B cell (primary cell): ENCODE data around the gene ASF1A. TPM values are rescaled to one million over a fixed set of nuclear protein-coding genes. Genes with fewer than 3 reads are reported as not detected.

Experiments used
- ATAC-seq: fragments of 200-7000 bp; cut with Tn5 transposase; one replicate; pipeline ENCODE4 v1.10.0; 2021; ENCODE audit warnings: low read depth, mild to moderate bottlenecking, moderate number of reproducible peaks, moderate library complexity
- CTCF ChIA-PET: fragments of 350-600 bp; sonication (Branson Sonifier 250); formaldehyde crosslinking; loops from one replicate; lab custom pipeline; 2021; ENCODE audit warnings: antibody characterized with exemption, inconsistent platforms; lab: Charles Lee
- POLR2A ChIA-PET: fragments of 350-600 bp; sonication (Branson Sonifier 250); formaldehyde crosslinking; loops from one replicate; lab custom pipeline; 2021; ENCODE audit warnings: antibody characterized with exemption; lab: Charles Lee
- DNase-seq: peaks from one replicate; pipeline ENCODE4 v3.0.0; 2013
- H2AFZ ChIP-seq: 2 replicates; pipeline ENCODE4 v1.6.1; 2012; ENCODE audit warnings: mild to moderate bottlenecking, low read depth, low read length; ENCODE audit not compliant: insufficient read depth, poor library complexity, severe bottlenecking
- H3K27ac ChIP-seq, 2 donors: 1 replicate in 1 of 2; 2 replicates in 1 of 2; pipeline ENCODE4 v1.5.1; 2012 to 2013; ENCODE audit warnings: low read length in 2 of 2, mild to moderate bottlenecking in 2 of 2, moderate library complexity in 1 of 2
- H3K27me3 ChIP-seq, 4 experiments: fragments of 200-600 bp in 1 of 4; sonication (generic) in 1 of 4; replicated peaks in 1 of 4; 1 replicate in 2 of 4; 2 replicates in 2 of 4; pipeline versions ENCODE4 v1.6.1 to v1.7.0; 2013 to 2016; ENCODE audit warnings: low read length in 3 of 4, mild to moderate bottlenecking in 2 of 4, mixed read lengths in 1 of 4, moderate library complexity in 1 of 4; ENCODE audit not compliant: insufficient read depth in 4 of 4, control insufficient read depth in 3 of 4; ENCODE audit errors: control extremely low read depth in 1 of 4
- H3K36me3 ChIP-seq, 2 experiments: replicated peaks in 1 of 2; 1 replicate in 1 of 2; 2 replicates in 1 of 2; pipeline versions ENCODE4 v1.6.1 to v1.7.1; 2013; ENCODE audit warnings: low read length in 1 of 2; ENCODE audit not compliant: insufficient read depth in 2 of 2, control insufficient read depth in 1 of 2; ENCODE audit errors: control extremely low read depth in 1 of 2, extremely low read depth in 1 of 2
- H3K4me1 ChIP-seq, 2 donors: fragments of 200-600 bp in 1 of 2; sonication (generic) in 1 of 2; 1 replicate in 1 of 2; 2 replicates in 1 of 2; pipeline versions ENCODE4 v1.5.1 to v1.6.1; 2013 to 2017; ENCODE audit warnings: low read length in 2 of 2; ENCODE audit not compliant: control insufficient read depth in 2 of 2, insufficient read depth in 2 of 2
- H3K4me2 ChIP-seq: replicated peaks from 2 replicates; pipeline ENCODE3; 2012; ENCODE audit warnings: mild to moderate bottlenecking, low read depth, low read length; ENCODE audit not compliant: poor library complexity, severe bottlenecking
- H3K4me3 ChIP-seq, 5 experiments: fragments of 200-600 bp in 1 of 5; sonication (generic) in 1 of 5; 1 replicate in 3 of 5; 2 replicates in 2 of 5; pipeline versions ENCODE4 v1.5.1 to v1.7.0; 2011 to 2016; ENCODE audit warnings: low read length in 4 of 5, mild to moderate bottlenecking in 4 of 5, low read depth in 2 of 5, control low read depth in 1 of 5, moderate library complexity in 1 of 5; ENCODE audit not compliant: insufficient read depth in 1 of 5; ENCODE audit errors: control extremely low read depth in 1 of 5, extremely low read depth in 1 of 5
- H3K79me2 ChIP-seq: fragments of 200-600 bp; sonication (generic); one replicate; pipeline ENCODE4 v1.6.0; 2016; ENCODE audit warnings: low read length; ENCODE audit not compliant: control insufficient read depth, insufficient read depth
- H3K9ac ChIP-seq: fragments of 200-600 bp; sonication (generic); 2 replicates; pipeline ENCODE4 v1.6.1; 2017; ENCODE audit warnings: mild to moderate bottlenecking, low read length, moderate library complexity
- H3K9me3 ChIP-seq, 3 donors: one replicate each; pipeline versions ENCODE4 v1.6.1 to v1.7.1; 2013; ENCODE audit warnings: low read length in 2 of 3; ENCODE audit not compliant: control insufficient read depth in 2 of 3, insufficient read depth in 1 of 3; ENCODE audit errors: control extremely low read depth in 1 of 3
- H4K20me1 ChIP-seq: 2 replicates; pipeline ENCODE4 v1.6.0; 2012; ENCODE audit warnings: mild to moderate bottlenecking, low read length; ENCODE audit not compliant: insufficient read depth, control insufficient read depth, poor library complexity, severe bottlenecking
- H3K27ac Mint-ChIP-seq: one replicate; pipeline ENCODE4 v1.8.0; 2021; ENCODE audit warnings: mixed read lengths
- H3K27me3 Mint-ChIP-seq: one replicate; pipeline ENCODE4 v1.8.0; 2021; ENCODE audit warnings: mixed read lengths
- H3K4me1 Mint-ChIP-seq: one replicate; pipeline ENCODE4 v1.8.0; 2021; ENCODE audit warnings: mixed read lengths
- H3K4me3 Mint-ChIP-seq: one replicate; pipeline ENCODE4 v1.8.0; 2021; ENCODE audit warnings: mixed read lengths
- H3K9me3 Mint-ChIP-seq: one replicate; pipeline ENCODE4 v1.8.0; 2022; ENCODE audit warnings: mixed read lengths; ENCODE audit not compliant: insufficient read depth
- CTCF ChIP-seq: fragments of 200-600 bp; IDR thresholded peaks from one replicate; pipeline ENCODE4 v1.8.0; 2022; ENCODE audit warnings: antibody characterized with exemption, mild to moderate bottlenecking
- EZH2 ChIP-seq: IDR thresholded peaks from 2 replicates; pipeline ENCODE4 v1.6.1; 2012; ENCODE audit warnings: borderline replicate concordance, low read depth, mild to moderate bottlenecking, moderate library complexity, low read length; ENCODE audit not compliant: insufficient read depth, poor library complexity, severe bottlenecking
- WGBS: methylation state at CpG from one replicate; pipeline ENCODE4 v1.1.5; 2013; ENCODE audit warnings: missing lambda C conversion rate; ENCODE audit not compliant: insufficient coverage; 5-methylcytosine and 5-hydroxymethylcytosine counted together
- intact Hi-C: fragments of 100-400 bp; cut with micrococcal nuclease; formaldehyde crosslinking; loops from one replicate; pipeline ENCODE4 v1.10.0; 2022
- polyA plus RNA-seq: library from polyadenylated mRNA; depleted of rRNA; stranded (reverse); fragments of >200 nt; gene quantifications from 2 replicates; pipeline ENCODE4 v1.2.3, GENCODE V29; 2012
- total RNA-seq, 2 donors: library from RNA; stranded (reverse); fragments of 120-200 nt in 1 of 2; gene quantifications; 1 replicate in 1 of 2; 2 replicates in 1 of 2; pipeline versions ENCODE4 v1.2.3 to v1.2.4, GENCODE V29; 2013 to 2022

ASF1A gene
- total and polyA plus RNA-seq, 2 donors (not counting 1 experiment from before 2014, with no cell fraction given): 4.0 to 25.3 TPM

GRCh38 chr6:118939683-118940082, 45.7 kb downstream of the ASF1A start:
- CTCF ChIA-PET: no interaction called here
- no CpG with 5 or more reads among the region's 1 CpG for WGBS
- no peak overlapping the region for H3K9ac ChIP-seq
- Mint-ChIP-seq H3K9me3 (peaks cover 7% of the 10 kb centered on the region), H3K4me1 (peaks cover 39% of the 10 kb centered on the region), H3K27me3 (no peaks in the 10 kb centered on the region), H3K27ac (no peak overlapping the region), H3K4me3 (no peak overlapping the region)
- intact Hi-C loops: loop anchor here (10.0 kb wide), 1 partner anchor 135 kb away; the partner anchor contains the start of gene FAM184A
- H3K27ac ChIP-seq: no peak overlapping the region
- TF ChIP-seq CTCF: no peak
- TF ChIP-seq EZH2: no peak
- H3K4me2 ChIP-seq: no peak overlapping the region
- H3K4me1 ChIP-seq: peaks cover 13 to 19% of the 10 kb centered on the region in 2 donors
- H3K4me3 ChIP-seq: no peak overlapping the region
- peaks cover 1% of the 10 kb centered on the region in 3 donors for H3K9me3 ChIP-seq
- ATAC-seq: no peak
- no peak for DNase-seq
- no peak overlapping the region for H2AFZ ChIP-seq
- POLR2A ChIA-PET: interaction anchor here (0.7 kb wide), 1 partner anchor 11 kb away, joined by 3 read pairs; no protein-coding TSS in a partner anchor
- H3K79me2 ChIP-seq: peaks cover 17% of the 10 kb centered on the region
- H3K36me3 ChIP-seq: no peaks in the 10 kb centered on the region
- no peaks in the 10 kb centered on the region for H3K27me3 ChIP-seq
- no peaks in the 10 kb centered on the region for H4K20me1 ChIP-seq

- peaks cover 2 to 8% (median 3%) of the 10 kb centered on the region in 3 donors for H3K9me3 ChIP-seq
- Mint-ChIP-seq H3K4me1 (peaks cover 31% of the 10 kb centered on the region), H3K9me3 (peaks cover 8% of the 10 kb centered on the region), H3K4me3 (no peak overlapping the region), H3K27ac (no peak overlapping the region), H3K27me3 (no peaks in the 10 kb centered on the region)
- H3K36me3 ChIP-seq: no peaks in the 10 kb centered on the region
- no peak for ATAC-seq
- ChIA-PET CTCF (no interaction called here), POLR2A (no interaction called here)
- TF ChIP-seq EZH2 (no peak), CTCF (no peak)
- H3K4me3 ChIP-seq: no peak overlapping the region
- H3K27ac ChIP-seq: no peak overlapping the region
- no peaks in the 10 kb centered on the region for H3K27me3 ChIP-seq
- no peak overlapping the region for H2AFZ ChIP-seq
- DNase-seq: peak; percentile 13
- H4K20me1 ChIP-seq: no peaks in the 10 kb centered on the region
- H3K9ac ChIP-seq: no peak overlapping the region
- intact Hi-C loops: no loop called here
- peak overlapping the region; percentile 38 for H3K4me2 ChIP-seq
- peaks cover 14% of the 10 kb centered on the region for H3K79me2 ChIP-seq
- WGBS: 54% methylated on average over 2 of the region's 2 CpGs
- peaks cover 8 to 12% of the 10 kb centered on the region in 2 donors for H3K4me1 ChIP-seq
These were observed 46.8 kb downstream of the ASF1A start for GRCh38 chr6:118940770-118941169.
